ENCODE measurements around the gene LSR.

GRCh38 chr19:35305181-35305580 lies 56.4 kb downstream of the LSR start:
- no peak for TF ChIP-seq CTCF (IDR thresholded peaks at IDR 0.05)
- TF ChIP-seq POLR2A (IDR thresholded peaks at IDR 0.05): no peak

Measured in body of pancreas (tissue), 4 donors.